Neural crest cell (in vitro differentiated cells): ENCODE data around the gene NT5C1A. TPM values are rescaled to one million over a fixed set of nuclear protein-coding genes. Genes with fewer than 3 reads are reported as not detected.

Source experiments
- DNase-seq: peaks from one replicate; pipeline ENCODE4 v3.0.0; 2021; ENCODE audit warnings: low read depth, mixed read lengths, low spot score
- H3K27ac Mint-ChIP-seq: one replicate; pipeline ENCODE4 v1.8.0; 2021; ENCODE audit warnings: mild to moderate bottlenecking, mixed read lengths; ENCODE audit not compliant: unreplicated experiment
- H3K27me3 Mint-ChIP-seq: 2 replicates; pipeline ENCODE4 v1.8.0; 2021; ENCODE audit warnings: low read depth, mild to moderate bottlenecking, mixed read lengths
- H3K36me3 Mint-ChIP-seq: 2 replicates; pipeline ENCODE4 v1.8.0; 2021; ENCODE audit warnings: low read depth, mild to moderate bottlenecking, mixed read lengths
- H3K4me1 Mint-ChIP-seq: 2 replicates; pipeline ENCODE4 v1.8.0; 2021; ENCODE audit warnings: mixed read lengths
- H3K4me3 Mint-ChIP-seq: one replicate; pipeline ENCODE4 v1.8.0; 2021; ENCODE audit warnings: mild to moderate bottlenecking, mixed read lengths
- H3K9me3 Mint-ChIP-seq: 2 replicates; pipeline ENCODE4 v1.8.0; 2021; ENCODE audit warnings: mixed read lengths
- CTCF ChIP-seq: fragments of 200-600 bp; sonication (generic); conservative IDR thresholded peaks from 2 replicates; pipeline ENCODE4 v1.5.0; 2021; ENCODE audit warnings: antibody characterized with exemption, mild to moderate bottlenecking
- total RNA-seq: library from RNA; stranded (reverse); gene quantifications from 2 replicates; pipeline ENCODE4 v1.2.1, GENCODE V29; 2021

NT5C1A gene
- total RNA-seq, 1 donor from 2014 or later = not detected

DNA sequence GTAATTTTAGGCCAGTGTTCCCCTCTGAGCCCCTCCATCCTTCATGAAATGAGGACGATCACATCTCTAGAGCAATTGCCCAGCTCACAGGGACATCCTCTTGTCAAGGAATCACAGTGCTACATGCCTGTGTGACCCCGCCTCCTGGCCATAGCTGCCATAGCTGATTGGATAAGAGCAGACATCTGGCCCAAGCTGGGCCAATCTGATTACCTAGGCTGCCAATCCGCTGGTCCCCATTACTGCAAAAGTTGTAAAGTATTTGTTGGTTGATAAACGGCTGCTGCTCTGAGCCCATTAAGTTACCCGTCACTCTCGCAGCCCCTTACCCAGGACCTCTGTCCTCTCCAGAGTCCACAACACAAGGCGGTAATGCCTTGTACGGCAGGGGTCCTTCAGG lies 8.3 kb downstream of the NT5C1A start:
- H3K27ac Mint-ChIP-seq = no peak overlapping the region
- peaks cover 30% of the 10 kb centered on the region for H3K27me3 Mint-ChIP-seq
- H3K9me3 Mint-ChIP-seq = no peaks in the 10 kb centered on the region
- DNase-seq = no peak
- no peaks in the 10 kb centered on the region for H3K36me3 Mint-ChIP-seq
- TF ChIP-seq CTCF = no peak
- H3K4me1 Mint-ChIP-seq = peaks cover 4% of the 10 kb centered on the region
- H3K4me3 Mint-ChIP-seq = no peak overlapping the region

DNA sequence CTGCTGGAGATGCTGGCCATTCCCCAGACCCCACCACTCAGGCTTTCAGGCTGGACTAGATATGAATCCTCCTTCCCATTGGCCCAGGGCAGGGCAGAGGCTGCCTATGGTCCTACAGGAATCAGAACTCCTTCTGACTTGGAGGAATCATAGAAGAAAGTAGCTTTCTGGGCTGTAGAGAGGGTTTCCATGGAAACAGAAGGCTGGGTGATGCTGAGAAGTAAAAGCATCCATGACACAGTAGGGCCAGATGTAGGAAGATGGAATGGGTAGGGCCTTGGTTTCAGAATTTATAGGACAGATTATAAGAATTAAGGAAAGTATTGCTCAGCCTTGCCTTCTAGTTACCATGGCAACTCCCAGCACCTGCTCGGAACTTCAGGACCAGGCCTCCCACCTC lies 9.0 kb downstream of the NT5C1A start:
- H3K36me3 Mint-ChIP-seq = no peaks in the 10 kb centered on the region
- peaks cover 10% of the 10 kb centered on the region for H3K4me1 Mint-ChIP-seq
- no peak overlapping the region for H3K4me3 Mint-ChIP-seq
- no peak for DNase-seq
- H3K27me3 Mint-ChIP-seq = peaks cover 24% of the 10 kb centered on the region
- no peak for TF ChIP-seq CTCF
- H3K9me3 Mint-ChIP-seq = no peaks in the 10 kb centered on the region
- H3K27ac Mint-ChIP-seq = no peak overlapping the region

DNA sequence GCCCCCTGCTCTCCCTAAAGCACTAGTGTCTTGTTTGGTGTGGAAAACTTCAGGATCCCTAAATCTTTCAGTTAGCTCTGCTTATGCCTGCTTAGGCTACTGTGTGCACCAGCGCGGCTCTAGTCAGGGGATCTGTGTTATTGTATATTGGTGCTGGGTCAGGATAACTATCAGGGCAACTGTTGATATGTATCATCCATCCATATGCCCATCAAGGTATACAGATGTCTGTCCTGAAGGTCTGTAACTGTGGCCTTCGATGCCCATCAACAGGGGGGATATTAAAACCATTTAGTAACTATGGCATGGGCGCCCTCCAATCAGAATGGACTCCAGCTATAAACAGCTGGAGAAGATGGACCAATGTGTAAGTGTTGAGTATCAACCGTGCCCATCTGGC lies 12.4 kb downstream of the NT5C1A start:
- TF ChIP-seq CTCF = no peak
- no peak overlapping the region for H3K27ac Mint-ChIP-seq
- H3K27me3 Mint-ChIP-seq = peaks cover 7% of the 10 kb centered on the region
- peaks cover 11% of the 10 kb centered on the region for H3K4me1 Mint-ChIP-seq
- H3K4me3 Mint-ChIP-seq = no peak overlapping the region
- no peaks in the 10 kb centered on the region for H3K36me3 Mint-ChIP-seq
- H3K9me3 Mint-ChIP-seq = no peaks in the 10 kb centered on the region
- DNase-seq = no peak

DNA sequence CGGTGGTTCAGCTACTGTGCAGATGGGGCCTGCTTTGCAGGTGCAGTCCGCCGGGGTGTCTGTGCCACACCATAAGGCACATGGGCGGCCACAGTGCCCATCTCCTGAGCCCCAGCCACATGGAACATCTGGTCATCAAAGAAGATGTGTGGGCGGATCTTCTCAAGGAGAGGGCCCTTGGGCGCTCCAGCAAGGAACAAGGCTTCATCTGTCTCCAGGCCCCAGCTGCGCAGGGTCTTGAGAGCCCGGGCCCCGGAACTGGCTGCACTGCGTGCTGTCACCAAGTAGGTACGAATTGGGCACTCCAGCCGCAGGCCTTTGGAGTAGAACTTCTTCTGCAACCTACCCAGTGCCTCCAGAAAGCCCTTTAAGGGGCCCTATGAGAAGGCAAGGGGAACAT lies 12.8 kb downstream of the NT5C1A start:
- Mint-ChIP-seq H3K9me3 (no peaks in the 10 kb centered on the region), H3K4me1 (peaks cover 11% of the 10 kb centered on the region), H3K27me3 (peaks cover 10% of the 10 kb centered on the region), H3K4me3 (no peak overlapping the region), H3K36me3 (no peaks in the 10 kb centered on the region), H3K27ac (no peak overlapping the region)
- no peak for DNase-seq
- TF ChIP-seq CTCF = no peak

DNA sequence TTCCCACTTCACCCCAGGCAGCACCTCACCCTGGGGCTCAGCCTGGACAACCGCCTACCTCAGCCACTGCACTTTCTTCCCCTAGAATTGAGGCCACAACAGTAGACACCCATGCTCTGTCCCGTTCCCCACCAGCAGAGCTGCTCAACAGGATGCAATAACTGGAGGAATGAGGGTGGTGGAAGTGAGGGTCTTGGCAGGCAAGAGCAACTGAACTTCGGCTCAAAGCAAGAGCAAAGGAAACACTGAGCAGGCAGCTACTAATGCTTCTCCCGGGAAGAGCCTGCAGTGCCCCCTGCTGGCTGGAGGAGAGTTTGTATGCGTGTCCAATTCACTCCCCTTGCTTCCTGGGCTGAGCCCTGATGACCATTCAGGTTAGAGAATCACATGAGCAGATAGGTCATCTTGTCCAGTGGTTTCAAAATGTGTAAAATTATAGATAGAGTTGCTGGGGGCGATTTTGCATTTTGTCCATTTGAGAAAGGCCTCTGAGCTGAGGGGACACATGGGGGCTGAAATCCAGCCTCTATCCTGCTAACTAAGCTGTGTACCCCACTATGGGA lies 13.9 kb downstream of the NT5C1A start:
- peak overlapping the region; percentile 32 for H3K27ac Mint-ChIP-seq
- H3K9me3 Mint-ChIP-seq = no peaks in the 10 kb centered on the region
- peak; percentile 82 for TF ChIP-seq CTCF
- DNase-seq = peak; percentile 72
- peaks cover 15% of the 10 kb centered on the region for H3K27me3 Mint-ChIP-seq
- peaks cover 11% of the 10 kb centered on the region for H3K4me1 Mint-ChIP-seq
- no peak overlapping the region for H3K4me3 Mint-ChIP-seq
- no peaks in the 10 kb centered on the region for H3K36me3 Mint-ChIP-seq
